Left lung (tissue), 10 donors: ENCODE data around the gene MAB21L2. TPM values are rescaled to one million over a fixed set of nuclear protein-coding genes. Genes with fewer than 3 reads are reported as not detected.

ENCODE experiments used
- ATAC-seq: fragments of 200-7000 bp; cut with Tn5 transposase; one replicate; pipeline ENCODE4 v1.9.1; 2020; ENCODE audit warnings: moderate library complexity
- DNase-seq, 4 donors: peaks; one replicate each; pipeline ENCODE4 v3.0.0-alpha.2; 2013 to 2020
- H3K27ac ChIP-seq, 2 donors: fragments of 200-600 bp; sonication (generic) in 1 of 2; one replicate each; pipeline versions ENCODE4 v1.5.0 to v1.8.0; 2020 to 2021
- H3K27me3 ChIP-seq, 2 donors: fragments of 200-600 bp; sonication (generic) in 1 of 2; one replicate each; pipeline versions ENCODE4 v1.5.0 to v1.8.0; 2020 to 2021
- H3K36me3 ChIP-seq, 2 donors: fragments of 200-600 bp; sonication (generic) in 1 of 2; one replicate each; pipeline versions ENCODE4 v1.5.0 to v1.8.0; 2020 to 2021
- H3K4me1 ChIP-seq, 2 donors: fragments of 200-600 bp; one replicate each; pipeline ENCODE4 v1.8.0; 2021
- H3K4me3 ChIP-seq, 2 donors: fragments of 200-600 bp; sonication (generic) in 1 of 2; one replicate each; pipeline versions ENCODE4 v1.5.0 to v1.8.0; 2020 to 2021; ENCODE audit warnings: mild to moderate bottlenecking in 1 of 2
- H3K9me3 ChIP-seq, 2 donors: fragments of 200-600 bp; sonication (generic) in 1 of 2; one replicate each; pipeline versions ENCODE4 v1.5.0 to v1.8.0; 2020 to 2021
- CTCF ChIP-seq, 2 donors: fragments of 200-600 bp; sonication (generic) in 1 of 2; IDR thresholded peaks; one replicate each; pipeline versions ENCODE4 v1.5.0 to v1.8.0; 2021; ENCODE audit warnings: antibody characterized with exemption in 2 of 2
- intact Hi-C, 2 donors: fragments of 100-400 bp; cut with DNase I; formaldehyde crosslinking; loops; one replicate each; pipeline versions ENCODE4 v1.11.2 to v1.14.2; 2022
- polyA plus RNA-seq, 6 donors: library from polyadenylated mRNA; unstranded; fragments of 120-200 nt; gene quantifications; one replicate each; pipeline ENCODE4 v1.2.1, GENCODE V29; 2013; ENCODE audit not compliant: insufficient read length in 6 of 6
- total RNA-seq, 2 donors: library from RNA; stranded (reverse); fragmentation: NEBNext Ultra II Directional; extraction: Animal tissue kit (Norgen Biotek cat#: 25700); gene quantifications; one replicate each; pipeline ENCODE4 v1.2.1, GENCODE V29; 2021
- donor health status: DM: no; HTN: yes; CAD: no.
- donor health status: DM: no; HTN: no; CAD: no.

The MAB21L2 gene
- total and polyA plus RNA-seq, 8 donors, result 0.06 to 0.07 (median 0.07) TPM; not detected in 5

DNA sequence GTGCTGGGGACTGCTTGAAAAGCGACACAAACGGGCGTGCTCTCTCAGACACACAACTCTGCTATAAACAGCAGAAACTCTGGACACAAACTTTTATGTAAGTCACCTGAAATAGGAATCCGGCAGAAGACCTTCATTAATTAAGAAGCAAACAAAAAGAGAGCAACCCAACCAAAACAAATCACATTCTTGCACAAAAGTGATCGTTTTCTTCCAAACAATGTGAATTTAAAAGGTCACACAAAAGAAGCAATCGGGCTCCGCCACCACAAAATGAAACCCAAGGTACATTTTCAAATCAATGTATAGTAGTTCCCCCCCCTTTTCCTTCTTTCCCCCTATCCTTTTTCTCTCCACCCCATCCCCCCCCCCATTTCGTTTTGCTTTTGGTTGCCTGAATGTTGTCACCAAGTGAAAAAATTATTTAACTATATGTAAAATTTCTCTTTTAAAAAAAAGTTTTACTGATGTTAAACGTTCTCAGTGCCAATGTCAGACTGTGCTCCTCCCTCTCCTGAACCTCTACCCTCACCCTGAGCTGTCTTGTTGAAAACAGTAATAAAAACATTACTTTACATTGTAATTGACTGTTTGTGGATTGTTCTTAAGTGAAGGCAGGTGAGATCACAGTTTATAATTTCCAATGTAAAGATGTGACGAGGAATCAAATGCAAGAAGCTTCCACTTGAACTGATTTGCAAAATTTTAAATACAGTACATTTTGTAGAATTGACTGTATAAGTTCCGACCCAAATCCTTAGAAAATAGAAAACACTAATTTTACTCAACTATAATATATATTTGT, 2.4 kb downstream of the MAB21L2 start:
- intact Hi-C loops, result no loop called here
- no peak for TF ChIP-seq CTCF (IDR thresholded peaks at IDR 0.05)
- no peaks in the 10 kb centered on the region for H3K4me1 ChIP-seq
- H3K9me3 ChIP-seq, result peaks cover 0 to 18% of the 10 kb centered on the region in 2 donors
- no peak overlapping the region for H3K27ac ChIP-seq
- no peak for ATAC-seq
- no peaks in the 10 kb centered on the region for H3K27me3 ChIP-seq
- DNase-seq, result no peak
- peak overlapping the region in 1 of 2 donors; percentile 23 for H3K4me3 ChIP-seq
- peaks cover 0 to 19% of the 10 kb centered on the region in 2 donors for H3K36me3 ChIP-seq

DNA sequence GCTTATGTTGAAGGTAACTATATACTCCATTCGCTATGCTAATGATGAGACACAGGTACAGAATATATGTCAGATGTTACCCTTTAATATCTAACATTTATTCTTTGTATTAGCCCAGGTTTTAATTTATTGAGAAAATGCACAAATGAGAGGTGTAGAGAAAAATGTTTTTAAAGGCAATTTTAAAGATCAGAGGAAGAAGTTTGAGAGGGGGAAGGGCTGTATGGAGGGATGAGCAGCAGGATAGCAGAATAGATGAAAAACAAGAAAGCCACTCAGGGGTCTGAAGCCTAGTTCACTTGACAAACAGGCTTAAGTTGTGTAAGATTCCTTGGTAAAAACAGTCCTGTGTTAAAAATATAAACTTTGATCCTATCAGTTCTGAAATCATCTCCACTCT, 3.7 kb downstream of the MAB21L2 start:
- Histone ChIP-seq H3K36me3 (peaks cover 0 to 26% of the 10 kb centered on the region in 2 donors), H3K4me3 (no peak overlapping the region), H3K4me1 (no peaks in the 10 kb centered on the region), H3K9me3 (peaks cover 0 to 12% of the 10 kb centered on the region in 2 donors), H3K27me3 (no peaks in the 10 kb centered on the region), H3K27ac (no peak overlapping the region)
- TF ChIP-seq CTCF (IDR thresholded peaks at IDR 0.05), result no peak
- DNase-seq (no peak), ATAC-seq (no peak)
- intact Hi-C loops, result no loop called here

DNA sequence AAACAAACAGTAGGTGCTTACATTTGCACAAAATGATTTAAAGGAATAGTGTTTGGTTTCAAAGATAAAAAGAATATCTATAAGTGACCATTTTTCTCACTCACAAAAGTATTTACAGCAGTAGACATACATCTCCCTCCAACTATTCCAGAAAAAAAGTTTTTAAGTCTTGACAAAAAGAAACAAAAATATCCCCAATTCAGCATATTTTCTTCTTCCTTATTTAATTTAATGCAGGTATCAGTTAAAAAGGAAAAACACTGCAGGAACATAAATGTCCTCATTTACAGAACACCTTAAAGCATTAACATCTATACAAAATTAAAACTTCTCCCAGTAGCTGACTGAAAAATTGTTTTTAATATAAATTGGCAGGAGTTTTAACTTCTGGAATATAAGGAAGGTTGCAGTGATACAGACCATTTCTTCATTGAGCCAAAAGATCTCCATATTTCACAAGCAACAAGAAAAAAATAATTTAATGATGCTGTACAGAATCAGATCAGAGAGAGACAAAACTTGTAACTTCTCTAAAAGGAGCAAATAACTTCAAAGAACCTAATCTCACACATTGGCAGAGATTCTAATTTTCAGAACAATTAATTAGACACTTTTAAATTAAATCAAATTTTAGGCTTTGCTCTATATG, 4.3 kb downstream of the MAB21L2 start:
- Histone ChIP-seq H3K4me3 (no peak overlapping the region), H3K27me3 (no peaks in the 10 kb centered on the region), H3K4me1 (no peaks in the 10 kb centered on the region), H3K36me3 (peaks cover 0 to 26% of the 10 kb centered on the region in 2 donors), H3K9me3 (peaks cover 0 to 12% of the 10 kb centered on the region in 2 donors), H3K27ac (no peak overlapping the region)
- DNase-seq, result no peak
- intact Hi-C loops, result no loop called here
- ATAC-seq, result no peak
- no peak for TF ChIP-seq CTCF (IDR thresholded peaks at IDR 0.05)

DNA sequence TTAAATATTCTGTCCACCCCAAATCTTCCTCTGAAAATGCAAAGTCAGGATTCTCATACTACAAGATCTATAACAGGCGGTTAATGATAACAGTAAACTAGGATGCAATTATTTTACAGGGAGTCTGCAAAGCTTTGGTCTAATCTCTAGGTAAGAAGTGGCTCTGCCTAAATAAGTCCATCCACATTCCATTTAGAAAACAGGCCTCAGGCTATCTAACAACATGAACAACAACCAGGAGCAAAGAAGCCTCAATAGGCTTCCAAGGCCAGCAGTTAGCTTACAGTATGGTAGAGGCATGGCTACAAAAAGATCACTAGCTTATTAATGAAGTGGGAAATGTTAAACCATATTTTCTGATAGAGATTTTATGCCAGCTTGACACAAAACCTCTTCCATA, 6.4 kb downstream of the MAB21L2 start:
- Histone ChIP-seq H3K4me3 (no peak overlapping the region), H3K9me3 (peaks cover 0 to 5% of the 10 kb centered on the region in 2 donors), H3K36me3 (peaks cover 0 to 18% of the 10 kb centered on the region in 2 donors), H3K27ac (no peak overlapping the region), H3K27me3 (no peaks in the 10 kb centered on the region), H3K4me1 (no peaks in the 10 kb centered on the region)
- intact Hi-C loops, result no loop called here
- ATAC-seq, result no peak
- TF ChIP-seq CTCF (IDR thresholded peaks at IDR 0.05), result no peak
- DNase-seq, result no peak

- Histone ChIP-seq H3K4me3 (no peak overlapping the region), H3K4me1 (no peaks in the 10 kb centered on the region), H3K27ac (no peak overlapping the region), H3K9me3 (no peaks in the 10 kb centered on the region), H3K36me3 (peaks cover 0 to 10% of the 10 kb centered on the region in 2 donors), H3K27me3 (no peaks in the 10 kb centered on the region)
- ATAC-seq (no peak), DNase-seq (no peak)
- intact Hi-C loops, result no loop called here
- no peak for TF ChIP-seq CTCF (IDR thresholded peaks at IDR 0.05)
Observed at GRCh38 chr4:150589157-150589556, 7.2 kb downstream of the MAB21L2 start.
